Measurements from ENCODE around the gene DPF3.
"Not testable (repeated sequence)": the region's sequence is repeated elsewhere in the genome, so short reads cannot be mapped to it uniquely, and the experiment has no call there.

Gene DPF3

DNA sequence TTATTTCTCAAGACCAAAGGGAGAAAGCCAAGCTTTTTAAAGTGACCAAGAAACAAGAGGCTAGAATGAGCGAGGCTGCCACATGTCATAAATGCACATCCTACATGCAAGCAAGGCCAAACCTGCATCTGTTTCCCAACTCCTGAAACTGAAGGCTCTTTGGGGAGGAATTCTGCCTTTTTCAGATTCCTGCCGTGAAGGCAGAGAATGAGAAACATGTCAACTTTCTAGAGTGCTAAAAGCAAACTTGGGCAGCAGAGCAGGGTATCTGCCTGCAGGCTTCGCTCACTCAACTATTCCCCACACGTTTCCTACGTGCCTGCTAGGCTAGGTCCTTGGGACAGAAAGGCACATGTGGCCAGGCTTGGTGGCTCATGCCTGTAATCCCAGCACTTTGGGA is 15.2 kb downstream of the DPF3 start:
- DNase-seq, result no peak

DNA sequence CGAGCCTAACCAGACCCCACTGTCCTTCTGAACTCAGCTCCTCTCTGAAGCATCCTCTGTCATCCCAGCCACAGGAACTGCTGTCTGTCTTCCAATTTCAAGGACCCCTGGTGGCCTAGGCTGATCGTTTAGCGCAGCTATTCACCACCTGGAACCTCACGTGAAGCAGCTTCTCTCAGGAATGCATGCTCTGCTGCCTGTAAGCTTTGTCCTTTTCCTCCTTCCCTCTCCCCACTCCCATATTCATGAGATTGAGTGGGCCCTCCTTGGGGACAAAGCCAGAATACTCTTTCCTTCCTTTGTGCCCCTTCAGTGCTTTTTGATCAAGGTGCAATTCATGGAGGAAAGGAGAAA is 17.2 kb downstream of the DPF3 start:
- DNase-seq, result no peak

DNA sequence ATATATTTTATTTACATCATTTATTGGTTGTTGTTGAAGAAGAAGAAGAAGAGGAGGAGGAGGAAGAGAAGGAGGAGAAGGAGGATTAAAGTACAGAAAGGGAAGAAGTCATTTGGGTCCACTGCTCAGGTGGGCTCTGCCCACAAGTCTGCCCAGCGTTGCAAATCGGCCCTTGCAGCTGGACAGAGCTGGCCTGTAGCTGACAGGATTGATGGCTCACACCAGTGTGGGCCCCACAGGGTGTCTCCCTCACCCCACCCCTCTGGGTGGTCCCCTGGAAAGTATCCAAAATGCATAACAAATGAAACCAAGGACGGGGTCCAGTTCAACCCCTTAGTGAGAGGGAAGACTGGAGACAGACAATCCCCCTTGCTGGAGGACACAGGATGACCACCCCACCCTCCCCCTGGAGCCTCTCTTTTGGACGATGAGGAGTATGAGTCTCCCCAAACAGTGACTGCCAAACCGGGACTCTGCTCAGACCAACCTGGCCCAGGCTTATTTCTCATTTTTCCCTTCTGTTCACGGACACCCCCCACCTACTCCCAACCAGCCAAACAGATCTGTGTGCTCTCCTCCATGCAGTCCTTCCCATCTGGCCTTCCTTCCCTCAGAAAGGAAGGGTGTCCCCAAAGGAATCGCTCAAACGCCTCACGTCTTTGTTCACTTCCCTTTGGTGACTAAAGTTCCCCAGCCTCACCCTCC is 17.7 kb downstream of the DPF3 start:
- DNase-seq, result no peak

DNA sequence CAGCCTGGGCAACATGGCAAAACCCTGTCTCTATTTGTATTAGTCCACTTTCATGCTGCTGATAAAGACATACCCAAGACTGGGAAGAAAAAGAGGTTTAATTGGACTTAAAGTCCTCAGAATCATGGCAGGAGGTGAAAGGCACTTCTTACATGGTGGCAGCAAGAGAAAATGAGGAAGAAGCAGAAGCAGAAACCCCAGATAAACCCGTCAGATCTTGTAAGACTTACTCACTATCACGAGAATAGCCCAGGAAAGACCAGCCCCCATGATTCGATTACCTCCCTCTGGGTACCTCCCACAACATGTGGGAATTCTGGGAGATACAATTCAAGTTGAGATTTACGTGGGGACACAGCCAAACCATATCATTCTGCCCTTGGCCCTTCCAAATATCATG is 23.0 kb downstream of the DPF3 start:
- DNase-seq, result not testable (repeated sequence)

DNA sequence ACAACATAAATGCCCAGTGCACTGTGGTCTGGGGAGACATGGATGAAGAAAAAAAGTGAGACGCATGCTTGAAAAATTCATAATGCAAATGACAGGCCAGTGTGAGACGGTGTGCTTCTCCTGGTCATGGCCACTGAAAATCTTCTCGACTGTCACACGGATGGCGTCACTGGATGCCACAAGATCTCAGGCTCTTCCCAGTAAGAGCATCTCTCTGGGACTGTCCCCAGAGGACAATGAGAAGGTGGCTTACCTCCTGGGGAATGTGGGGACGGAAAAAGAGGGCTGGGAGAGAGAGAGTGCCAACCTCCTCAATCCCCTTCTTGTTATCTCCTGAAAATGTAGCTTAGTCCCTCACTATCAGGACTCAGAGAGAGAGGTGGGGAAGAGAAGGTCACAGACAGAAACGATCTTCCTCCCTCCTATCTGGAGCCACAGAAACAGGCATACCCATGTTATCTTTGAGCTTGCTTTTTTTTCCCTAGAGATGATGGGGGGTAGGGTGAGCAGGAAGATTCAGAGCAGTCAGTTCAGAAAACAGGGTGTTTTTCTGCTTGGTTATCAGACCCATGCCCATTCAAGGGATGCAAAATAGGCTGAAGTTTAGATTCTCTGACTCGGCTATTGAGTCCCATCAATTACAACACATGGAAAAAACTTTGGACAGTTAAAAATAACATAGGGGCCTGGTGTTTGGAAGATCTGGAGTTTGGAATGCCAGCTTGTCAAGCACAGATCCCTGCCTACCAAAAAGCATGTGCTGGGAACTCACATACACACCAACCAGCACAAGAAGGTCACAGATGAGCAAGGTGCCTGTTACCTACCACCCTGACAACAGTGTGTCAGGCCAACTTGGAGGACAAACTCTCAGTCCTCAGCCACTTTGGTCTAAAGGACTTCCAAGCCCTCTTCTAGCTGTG is 24.2 kb downstream of the DPF3 start:
- no peak for DNase-seq

DNA sequence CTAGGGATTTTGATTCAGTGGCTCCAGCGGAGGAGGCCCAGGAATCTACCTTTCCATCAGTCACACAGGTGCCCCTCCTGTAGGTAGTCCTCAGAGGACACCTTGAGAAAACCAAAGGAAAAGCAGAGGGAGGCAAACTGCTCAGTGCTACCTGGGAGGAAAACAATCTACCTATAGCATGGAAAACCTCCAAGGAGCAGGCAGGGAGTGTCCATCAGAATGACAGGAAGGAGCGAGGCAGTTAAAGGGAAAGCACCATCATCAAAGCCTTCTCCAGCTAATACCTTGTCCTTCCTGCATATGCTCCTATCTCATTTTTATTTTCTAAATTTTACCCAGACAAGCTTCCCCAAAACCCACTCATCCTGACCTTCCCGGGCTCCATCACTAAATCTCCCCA is 25.4 kb downstream of the DPF3 start:
- DNase-seq, result no peak

DNA sequence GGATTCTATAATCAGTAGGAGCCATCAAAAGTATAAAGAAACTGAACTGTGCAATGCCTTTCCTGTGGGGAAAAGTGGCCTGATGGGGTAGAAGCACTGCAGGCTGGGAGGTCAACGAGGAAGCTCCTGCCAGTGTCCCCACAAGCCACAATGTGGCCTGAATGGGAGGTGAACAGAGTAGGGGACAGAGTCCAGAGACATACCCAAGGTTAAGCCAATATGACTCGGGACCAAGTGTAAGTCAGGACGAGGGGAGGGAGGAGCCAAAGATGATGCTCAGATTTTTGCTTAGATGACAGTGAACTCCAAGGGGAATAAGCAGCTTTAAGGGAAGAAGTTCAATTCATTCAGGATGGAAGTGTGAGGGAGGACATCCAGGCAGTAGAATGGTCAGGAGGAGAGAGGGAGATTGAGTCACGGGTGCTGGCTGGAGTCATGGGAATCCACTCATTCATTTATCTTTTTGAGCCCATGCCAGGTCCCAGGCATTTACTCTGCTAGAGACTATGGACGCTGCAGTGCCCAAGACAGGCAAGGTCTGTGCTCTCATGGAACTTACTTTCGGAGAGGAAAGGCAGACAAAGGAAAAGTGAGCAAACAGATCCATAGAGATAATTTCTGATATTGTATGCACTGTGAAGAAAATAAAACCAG is 29.1 kb downstream of the DPF3 start:
- DNase-seq, result no peak

DNA sequence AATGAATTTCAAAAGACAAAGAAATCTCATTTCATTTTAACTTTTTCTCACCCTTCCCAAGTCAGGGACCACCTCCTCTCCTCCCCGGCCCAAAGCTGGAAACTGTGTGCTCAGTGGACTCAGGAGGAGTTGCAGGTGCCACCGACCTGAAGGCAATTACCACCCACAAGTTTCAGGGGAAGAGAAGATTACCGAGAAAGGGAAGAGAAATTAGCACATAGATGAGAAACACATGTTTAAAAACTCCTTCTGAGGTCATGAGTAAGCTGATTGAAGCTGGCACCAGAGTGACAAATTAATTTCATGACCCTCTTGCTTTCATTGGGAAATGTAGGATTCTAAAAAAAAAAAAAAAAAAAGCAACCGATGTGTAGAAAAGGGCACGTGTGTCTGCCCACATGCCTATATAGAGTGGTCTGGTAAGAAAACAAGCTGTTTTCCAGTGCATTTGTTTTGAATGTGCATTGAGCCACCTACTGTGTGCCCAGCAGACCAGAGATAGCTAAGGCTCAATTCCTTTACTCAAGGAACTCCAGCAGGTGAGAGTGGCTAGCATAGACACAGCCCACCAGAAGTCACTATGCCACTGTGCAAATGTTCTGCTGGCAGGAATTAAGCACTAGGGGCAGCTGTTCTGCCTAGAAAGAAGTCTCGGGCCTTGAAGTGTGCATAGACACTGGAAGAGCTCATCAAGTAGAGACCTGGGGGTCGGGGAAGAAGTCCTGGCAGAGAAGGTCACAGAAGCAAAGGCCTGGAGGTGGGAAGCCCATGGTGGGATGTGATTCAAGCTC is 30.5 kb downstream of the DPF3 start:
- no peak for DNase-seq

DNA sequence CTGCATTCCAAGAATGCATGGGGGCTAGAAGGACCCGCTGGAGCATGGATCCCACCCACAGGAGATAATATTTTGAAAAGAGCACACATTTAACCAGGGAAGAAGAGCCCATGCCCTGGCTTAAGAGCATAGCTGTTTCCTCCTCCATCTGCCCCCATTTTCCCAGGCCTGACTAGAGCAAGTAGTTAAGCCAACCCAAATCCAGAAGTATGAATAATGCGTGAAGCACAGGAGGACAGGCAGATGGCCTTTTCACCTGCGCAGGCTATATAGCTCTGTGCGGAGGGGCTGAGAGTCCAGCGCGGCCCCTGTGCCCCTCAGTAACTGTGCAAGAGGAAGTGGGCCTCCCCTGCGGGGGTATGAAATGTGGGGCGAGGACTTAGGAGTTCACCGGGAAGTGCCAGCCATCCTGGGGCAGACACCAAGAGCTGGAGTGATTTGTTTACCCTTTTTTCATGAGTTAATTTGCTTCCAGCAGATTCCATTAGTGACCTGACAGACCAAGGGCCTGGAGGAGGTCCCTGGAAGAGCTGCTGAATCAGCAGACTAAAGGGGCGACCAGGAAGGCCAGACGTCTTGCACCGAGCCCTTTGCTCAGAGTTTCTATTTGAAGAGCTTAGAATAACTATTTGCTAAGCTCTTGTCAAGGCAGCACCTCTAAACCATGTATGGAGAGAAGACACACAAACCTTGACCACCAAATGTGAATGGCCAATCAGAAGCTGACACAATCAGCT is 37.2 kb downstream of the DPF3 start:
- no peak for DNase-seq

DNA sequence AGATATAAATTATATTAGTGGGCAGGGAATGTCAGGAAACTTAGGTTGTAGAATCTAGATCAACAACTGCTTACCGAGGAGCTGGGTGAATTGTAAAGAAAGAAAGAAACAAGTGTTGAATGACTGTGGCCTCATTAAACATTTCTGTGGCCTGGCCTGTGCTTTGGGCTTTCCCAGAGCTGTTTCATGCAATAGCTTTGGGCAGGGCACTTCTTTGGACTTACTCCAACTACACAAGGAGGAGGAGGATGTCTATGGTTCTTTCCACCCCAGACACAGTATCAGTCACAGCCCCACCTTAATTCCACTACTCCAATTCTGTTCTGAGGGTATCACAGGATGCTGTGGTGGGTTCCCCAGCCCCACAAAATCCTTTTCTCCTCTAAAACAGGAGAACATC is 38.0 kb downstream of the DPF3 start:
- DNase-seq, result no peak

DNA sequence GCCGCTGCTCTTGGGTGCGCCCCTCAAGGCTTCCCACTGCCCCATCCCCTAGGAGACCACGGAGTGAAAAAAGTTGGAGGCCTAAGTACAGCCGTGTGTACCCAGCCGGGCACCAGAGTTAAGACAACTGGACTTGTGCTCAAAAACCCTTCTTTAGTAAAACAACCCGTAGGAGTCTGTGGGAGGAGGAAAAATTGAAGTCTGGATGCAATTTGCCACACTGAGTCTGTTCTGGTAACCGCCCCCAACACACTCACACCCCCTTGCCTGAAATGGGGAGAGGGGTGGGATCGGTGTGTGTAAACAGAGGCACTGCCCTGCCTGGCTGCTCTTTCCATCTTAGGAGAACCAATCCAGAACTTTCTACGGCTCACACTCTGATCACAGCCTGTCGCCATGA is 41.7 kb downstream of the DPF3 start:
- no peak for DNase-seq

DNA sequence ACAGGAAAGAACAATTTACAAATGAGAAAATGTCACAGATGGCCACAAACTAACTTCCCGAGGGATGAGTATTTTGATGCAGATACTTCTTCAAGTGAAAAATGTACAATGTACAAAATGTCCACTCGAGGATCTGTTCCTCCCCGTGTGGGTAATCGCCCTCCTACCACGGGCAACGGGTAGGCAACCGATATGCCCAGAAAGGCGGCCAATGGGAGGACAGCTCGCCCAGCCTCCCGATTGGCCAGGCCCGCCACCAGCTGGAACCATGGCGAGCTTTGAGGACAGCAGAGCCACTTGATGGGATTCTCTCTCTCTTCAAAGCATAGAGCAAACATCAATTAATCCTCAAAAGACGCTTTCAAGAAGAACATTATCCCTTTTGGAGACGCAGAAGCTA is 42.3 kb downstream of the DPF3 start:
- DNase-seq, result no peak

DNA sequence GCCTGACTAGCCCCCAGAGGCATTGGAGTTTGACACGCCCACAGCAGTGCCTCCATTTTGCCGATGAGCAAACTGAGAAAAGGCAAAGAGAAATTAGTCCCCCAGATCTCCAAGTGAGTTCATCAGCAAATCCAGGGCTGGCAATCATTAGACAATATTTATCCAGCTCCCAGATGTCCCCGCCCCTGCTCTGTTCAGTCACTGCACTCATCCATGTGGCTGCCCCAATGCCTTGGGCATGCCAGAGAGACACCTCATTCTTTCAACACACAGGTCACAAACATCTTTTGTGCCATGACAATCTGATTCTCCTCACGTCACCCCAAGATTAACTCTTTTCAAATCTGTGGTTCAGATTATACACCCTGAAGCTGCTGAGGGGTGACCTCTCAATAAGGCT is 43.5 kb downstream of the DPF3 start:
- DNase-seq, result no peak

DNA sequence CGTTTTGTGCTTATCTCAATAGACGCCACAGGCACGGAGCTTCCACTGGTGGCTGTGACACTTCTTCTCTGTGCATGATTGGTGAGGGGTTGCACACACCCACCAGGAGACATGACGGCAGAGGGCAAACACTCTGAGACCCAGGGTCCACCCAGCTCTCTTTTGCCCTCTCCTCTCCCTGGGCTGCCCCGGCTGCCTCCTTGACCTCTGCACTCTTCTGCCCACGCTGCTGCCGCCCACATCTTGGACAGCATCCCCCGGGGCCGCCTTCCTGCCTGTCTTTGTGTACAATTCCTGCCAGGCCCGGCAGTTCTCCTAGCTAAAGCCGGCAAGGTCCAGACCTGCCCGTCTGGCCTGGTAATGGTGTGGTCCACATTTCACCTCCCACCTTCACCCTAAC is 44.7 kb downstream of the DPF3 start:
- DNase-seq, result no peak

DNA sequence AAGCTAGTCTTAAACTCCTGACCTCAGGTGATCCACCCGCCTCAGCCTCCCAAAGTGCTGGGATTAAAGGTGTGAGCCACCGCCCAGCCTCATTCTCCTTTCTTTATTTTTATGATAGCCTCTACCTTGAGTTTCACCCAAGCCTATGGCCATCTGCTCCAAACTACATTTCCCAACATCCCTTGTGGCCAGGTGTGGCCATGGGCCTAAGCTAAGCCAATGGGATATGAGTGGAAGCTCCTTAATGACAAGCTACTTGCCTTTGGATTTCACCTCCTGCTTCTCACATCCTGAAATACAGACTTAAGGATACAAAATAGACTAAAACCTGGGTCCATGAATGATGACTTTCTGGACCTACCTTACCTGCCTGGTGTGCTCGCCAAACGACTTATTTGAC is 46.2 kb downstream of the DPF3 start:
- no peak for DNase-seq

DNA sequence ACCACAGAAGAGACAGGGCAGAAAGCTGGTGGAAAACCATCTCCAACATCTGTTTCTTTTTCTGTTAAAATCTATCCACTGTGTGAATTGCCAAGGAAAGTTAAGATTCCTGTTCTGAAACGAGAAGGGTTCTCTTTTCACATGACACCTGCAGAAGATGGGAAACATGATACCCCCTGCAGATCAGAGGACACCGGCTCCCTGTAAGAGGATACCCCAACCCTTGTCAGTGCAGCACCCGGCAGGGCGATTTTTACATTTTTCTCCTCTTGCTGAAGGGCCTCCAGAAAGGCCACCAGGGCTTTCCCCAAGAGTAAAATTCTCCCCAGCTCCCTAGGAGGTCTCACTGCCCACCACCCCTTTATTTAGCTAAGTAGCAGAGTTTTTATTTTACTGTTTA is 48.2 kb downstream of the DPF3 start:
- no peak for DNase-seq

DNA sequence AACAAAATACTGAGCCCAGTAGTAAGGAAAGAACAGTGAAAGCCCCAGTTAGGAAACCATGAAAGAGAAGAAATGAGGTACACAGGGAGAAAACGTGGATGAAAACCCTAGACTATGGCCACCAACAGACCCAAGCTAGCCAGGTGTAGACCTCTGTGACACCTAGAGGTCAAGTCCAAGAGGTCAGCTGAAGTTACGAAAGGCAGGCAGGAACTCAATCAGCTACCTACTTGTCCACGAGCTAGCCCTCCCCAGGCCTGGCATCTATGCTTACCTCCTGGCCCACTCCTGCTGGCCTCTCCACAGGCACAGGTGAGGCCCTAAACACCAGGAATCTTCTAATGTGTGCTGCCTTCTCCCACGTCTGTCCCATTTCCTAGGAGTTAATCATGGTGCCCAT is 48.7 kb downstream of the DPF3 start:
- DNase-seq, result no peak

DNA sequence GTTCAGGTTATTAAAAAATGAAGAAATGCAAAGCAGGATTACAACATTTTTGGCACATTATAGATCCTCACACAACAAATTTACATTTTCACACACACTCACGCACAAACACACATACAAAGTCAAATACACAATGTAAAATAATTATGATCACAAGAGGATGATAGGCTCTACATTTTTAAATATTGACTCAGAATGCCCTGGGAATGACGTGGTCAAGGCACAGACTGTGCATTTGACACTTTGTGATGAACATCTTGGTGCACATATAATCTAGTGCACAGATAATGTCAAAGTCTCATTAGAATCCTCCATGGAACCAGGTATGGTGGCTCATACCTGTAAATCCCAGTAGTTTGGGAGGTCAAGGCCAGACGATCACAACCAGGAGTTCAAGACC is 49.4 kb downstream of the DPF3 start:
- no peak for DNase-seq

DNA sequence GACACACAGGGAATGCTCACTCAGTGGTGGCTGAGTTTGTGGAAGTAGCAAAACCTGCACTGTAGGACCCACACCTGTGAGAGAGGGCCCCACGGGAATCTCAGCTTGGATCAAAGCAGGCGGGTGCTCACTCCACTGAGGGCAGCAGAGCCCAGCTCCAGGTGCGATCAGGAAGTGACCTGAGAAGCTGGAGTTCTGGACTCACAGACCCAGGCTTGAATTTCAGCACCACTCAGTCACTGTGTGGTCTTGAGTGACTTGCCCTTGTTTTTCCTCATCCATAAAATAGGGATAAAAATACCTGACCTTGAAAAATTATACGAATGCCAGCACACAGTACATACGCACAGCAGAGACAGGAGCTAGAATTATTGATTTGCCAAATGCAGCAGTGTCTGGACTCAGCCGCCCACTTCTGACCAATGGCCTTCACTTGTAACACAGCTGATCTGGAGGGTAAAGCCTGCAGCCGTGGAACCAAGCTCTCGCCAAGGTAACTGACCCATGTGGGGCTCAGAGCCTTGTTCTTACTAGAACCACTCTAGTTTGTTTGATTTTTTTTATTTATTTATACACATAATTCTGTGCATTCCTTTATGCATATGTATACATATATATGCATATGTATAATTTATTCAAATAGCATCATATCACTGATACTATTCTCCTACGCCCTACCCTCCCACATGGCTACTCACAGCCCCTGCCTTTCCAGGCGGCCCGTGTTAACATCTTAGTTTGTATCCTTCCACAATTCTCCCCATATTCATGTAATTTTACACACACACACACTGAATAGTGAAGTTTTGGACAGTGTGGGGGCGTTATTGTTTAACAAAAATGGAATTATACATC is 53.9 kb downstream of the DPF3 start:
- DNase-seq, result no peak

DNA sequence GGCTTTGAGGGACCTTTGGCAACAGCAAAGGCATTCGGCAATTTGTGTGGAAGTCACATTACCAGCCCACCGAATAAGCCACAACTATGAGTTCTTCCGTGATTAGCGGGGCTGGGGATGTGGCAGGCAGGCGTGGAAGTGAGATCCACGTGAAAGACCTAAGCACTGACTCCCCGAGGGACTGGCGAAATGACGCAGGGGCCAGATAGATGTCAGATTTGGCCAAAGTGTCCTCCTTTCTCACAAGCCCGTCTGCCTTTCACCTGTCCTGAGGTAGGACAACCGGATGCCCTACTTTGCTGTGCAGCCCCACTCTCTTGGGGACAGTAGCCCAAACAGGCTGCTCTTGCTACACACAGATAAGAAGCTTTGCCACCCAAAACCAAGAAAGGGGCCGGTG is 54.5 kb downstream of the DPF3 start:
- no peak for DNase-seq

DNA sequence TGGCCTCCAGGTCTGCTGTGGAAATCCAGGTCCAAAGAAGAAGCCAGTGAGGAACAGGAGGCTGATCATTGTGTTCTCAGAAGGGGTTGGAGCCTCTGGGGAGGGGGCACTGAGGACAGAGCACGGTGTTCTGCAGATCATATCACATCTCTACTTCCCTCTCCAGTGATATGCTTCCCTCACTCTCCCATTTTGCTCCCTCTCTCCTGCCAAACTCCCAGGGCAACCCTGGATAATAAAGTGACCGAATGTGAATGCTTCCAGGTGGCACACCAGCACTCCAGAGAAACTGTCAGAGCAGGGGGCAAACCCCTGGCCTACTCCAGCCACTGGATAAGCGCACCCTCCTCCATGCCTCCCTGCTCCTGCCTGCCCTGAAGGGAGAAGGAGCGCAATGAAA is 57.8 kb downstream of the DPF3 start:
- DNase-seq, result no peak

DNA sequence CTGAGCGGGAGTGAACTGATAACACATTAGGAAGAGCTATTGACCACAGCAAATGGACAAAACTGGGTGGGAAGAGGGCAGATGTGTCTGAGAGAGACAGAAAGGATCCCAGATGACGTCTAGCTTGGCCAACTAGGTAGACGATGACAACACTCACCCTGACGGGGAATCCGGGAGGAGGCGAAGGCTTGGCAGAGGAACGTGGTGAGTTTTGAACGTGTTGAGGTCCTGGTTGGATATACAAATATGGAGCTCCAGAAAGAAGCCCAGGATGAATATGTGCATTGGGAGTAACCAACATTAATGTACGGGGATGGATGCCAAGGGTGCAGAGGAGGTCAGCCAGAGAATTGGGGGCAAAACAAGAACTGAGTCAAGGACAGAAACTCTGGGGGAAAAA is 60.7 kb downstream of the DPF3 start:
- DNase-seq, result no peak
